HepG2 (cell line): ENCODE results near the gene ZNF669. TPM values are rescaled to one million over a fixed set of nuclear protein-coding genes. Genes with fewer than 3 reads are reported as not detected.
A peak's percentile ranks its signal among the peaks of the same experiment; 100 is the strongest.

Source experiments
- AKNA ChIP-seq: sonication (generic); formaldehyde crosslinking; IDR thresholded peaks from 2 replicates; pipeline ENCODE4 v1.4.0; 2020; ENCODE audit warnings: missing genetic modification reagents, borderline replicate concordance
- MIER2 ChIP-seq: IDR thresholded peaks from 2 replicates; pipeline ENCODE4 v1.6.1; 2016; ENCODE audit warnings: missing biosample characterization, missing genetic modification reagents
- MTA1 ChIP-seq: sonication (generic); formaldehyde crosslinking; IDR thresholded peaks from 2 replicates; pipeline ENCODE4 v1.4.0; 2020; ENCODE audit warnings: missing genetic modification reagents, mild to moderate bottlenecking, borderline replicate concordance
- RERE ChIP-seq: IDR thresholded peaks from 2 replicates; pipeline ENCODE4 v1.6.1; 2016; ENCODE audit warnings: low read depth, missing genetic modification reagents, missing compliant biosample characterization
- ZNF468 ChIP-seq: sonication (generic); formaldehyde crosslinking; IDR thresholded peaks from 2 replicates; pipeline ENCODE4 v1.8.0; 2022; ENCODE audit warnings: mild to moderate bottlenecking, moderate library complexity, missing genetic modification reagents
- ZXDC ChIP-seq: sonication (generic); formaldehyde crosslinking; IDR thresholded peaks from 2 replicates; pipeline ENCODE4 v1.5.0; 2020; ENCODE audit warnings: mild to moderate bottlenecking, missing genetic modification reagents
- polyA plus RNA-seq, 8 experiments: library from polyadenylated mRNA; depleted of rRNA in 3 of 8; stranded (reverse) in 7 of 8; unstranded in 1 of 8; fragments of >200 nt; fragmentation: Illumina TruSeq in 4 of 8; extraction: Trizol in 4 of 8; gene quantifications; 2 replicates each; pipeline versions ENCODE4 v1.2.1 to v1.2.3, GENCODE V29; 2011 to 2016; ENCODE audit warnings: low read depth in 4 of 8, missing spikeins in 1 of 8, mixed read lengths in 1 of 8; ENCODE audit not compliant: insufficient read depth in 1 of 8
- total RNA-seq, 5 experiments: library from RNA; depleted of rRNA; stranded (reverse); fragments of >200 nt; fragmentation: Illumina TruSeq; extraction: Trizol; gene quantifications; 2 replicates each; pipeline ENCODE4 v1.2.3, GENCODE V29; 2016; ENCODE audit warnings: low read depth in 1 of 5
- TF ChIP-seq, protein P1 (sequence below): sonication (generic); formaldehyde crosslinking; IDR thresholded peaks from 2 replicates; pipeline ENCODE4 v1.9.0; 2021; ENCODE audit warnings: mild to moderate bottlenecking, missing genetic modification reagents

ZNF669 gene
- total and polyA plus RNA-seq, 2 of the 13 experiments (the other 11 are each of a cell fraction or from before 2014, with no cell fraction given) = 3.1 to 14.6 TPM

DNA sequence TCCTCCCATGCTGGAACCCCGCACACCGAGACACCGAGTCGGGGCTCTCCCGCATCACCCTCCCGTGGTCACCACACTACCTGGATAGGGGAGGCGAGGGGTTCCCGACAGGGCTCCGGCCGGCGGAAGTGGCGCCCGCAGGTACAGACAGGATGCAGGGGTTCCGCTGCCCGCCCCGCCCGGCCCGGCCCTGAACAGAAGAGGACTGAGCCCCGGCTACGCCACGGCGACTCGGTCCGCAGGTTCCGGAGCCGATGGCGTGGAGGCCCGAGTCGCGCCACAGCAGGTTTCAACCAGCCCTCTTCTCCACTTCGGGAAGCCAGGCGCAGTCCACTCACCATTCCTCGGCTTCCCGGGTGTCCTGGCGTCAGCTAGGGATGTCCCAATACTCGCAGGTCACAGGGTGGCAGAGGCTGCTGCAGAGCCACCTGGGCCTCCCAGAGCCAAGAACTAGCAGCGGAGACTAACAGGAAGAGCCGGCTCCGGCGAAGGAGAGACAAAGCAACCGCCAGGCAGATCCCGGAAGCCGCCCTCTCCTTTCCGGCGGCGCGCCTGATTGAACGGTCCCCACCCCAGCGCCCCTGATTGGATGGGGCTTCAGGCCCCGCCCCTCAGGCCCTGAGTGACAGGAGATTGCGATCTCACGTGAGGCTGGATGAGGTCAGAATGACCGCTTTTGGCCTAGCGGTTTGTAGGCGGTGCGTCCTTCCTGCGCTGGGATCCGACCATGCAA is at the start of gene ZNF669 (continued):
- no peak for TF ChIP-seq AKNA (CRISPR knock-in tag)
- no peak for TF ChIP-seq MTA1 (CRISPR knock-in tag)
- TF ChIP-seq RERE (CRISPR knock-in tag) = 0 out of 2 replicates have a peak, but pooled peaks have one; percentile 34
- TF ChIP-seq, protein P1, sequence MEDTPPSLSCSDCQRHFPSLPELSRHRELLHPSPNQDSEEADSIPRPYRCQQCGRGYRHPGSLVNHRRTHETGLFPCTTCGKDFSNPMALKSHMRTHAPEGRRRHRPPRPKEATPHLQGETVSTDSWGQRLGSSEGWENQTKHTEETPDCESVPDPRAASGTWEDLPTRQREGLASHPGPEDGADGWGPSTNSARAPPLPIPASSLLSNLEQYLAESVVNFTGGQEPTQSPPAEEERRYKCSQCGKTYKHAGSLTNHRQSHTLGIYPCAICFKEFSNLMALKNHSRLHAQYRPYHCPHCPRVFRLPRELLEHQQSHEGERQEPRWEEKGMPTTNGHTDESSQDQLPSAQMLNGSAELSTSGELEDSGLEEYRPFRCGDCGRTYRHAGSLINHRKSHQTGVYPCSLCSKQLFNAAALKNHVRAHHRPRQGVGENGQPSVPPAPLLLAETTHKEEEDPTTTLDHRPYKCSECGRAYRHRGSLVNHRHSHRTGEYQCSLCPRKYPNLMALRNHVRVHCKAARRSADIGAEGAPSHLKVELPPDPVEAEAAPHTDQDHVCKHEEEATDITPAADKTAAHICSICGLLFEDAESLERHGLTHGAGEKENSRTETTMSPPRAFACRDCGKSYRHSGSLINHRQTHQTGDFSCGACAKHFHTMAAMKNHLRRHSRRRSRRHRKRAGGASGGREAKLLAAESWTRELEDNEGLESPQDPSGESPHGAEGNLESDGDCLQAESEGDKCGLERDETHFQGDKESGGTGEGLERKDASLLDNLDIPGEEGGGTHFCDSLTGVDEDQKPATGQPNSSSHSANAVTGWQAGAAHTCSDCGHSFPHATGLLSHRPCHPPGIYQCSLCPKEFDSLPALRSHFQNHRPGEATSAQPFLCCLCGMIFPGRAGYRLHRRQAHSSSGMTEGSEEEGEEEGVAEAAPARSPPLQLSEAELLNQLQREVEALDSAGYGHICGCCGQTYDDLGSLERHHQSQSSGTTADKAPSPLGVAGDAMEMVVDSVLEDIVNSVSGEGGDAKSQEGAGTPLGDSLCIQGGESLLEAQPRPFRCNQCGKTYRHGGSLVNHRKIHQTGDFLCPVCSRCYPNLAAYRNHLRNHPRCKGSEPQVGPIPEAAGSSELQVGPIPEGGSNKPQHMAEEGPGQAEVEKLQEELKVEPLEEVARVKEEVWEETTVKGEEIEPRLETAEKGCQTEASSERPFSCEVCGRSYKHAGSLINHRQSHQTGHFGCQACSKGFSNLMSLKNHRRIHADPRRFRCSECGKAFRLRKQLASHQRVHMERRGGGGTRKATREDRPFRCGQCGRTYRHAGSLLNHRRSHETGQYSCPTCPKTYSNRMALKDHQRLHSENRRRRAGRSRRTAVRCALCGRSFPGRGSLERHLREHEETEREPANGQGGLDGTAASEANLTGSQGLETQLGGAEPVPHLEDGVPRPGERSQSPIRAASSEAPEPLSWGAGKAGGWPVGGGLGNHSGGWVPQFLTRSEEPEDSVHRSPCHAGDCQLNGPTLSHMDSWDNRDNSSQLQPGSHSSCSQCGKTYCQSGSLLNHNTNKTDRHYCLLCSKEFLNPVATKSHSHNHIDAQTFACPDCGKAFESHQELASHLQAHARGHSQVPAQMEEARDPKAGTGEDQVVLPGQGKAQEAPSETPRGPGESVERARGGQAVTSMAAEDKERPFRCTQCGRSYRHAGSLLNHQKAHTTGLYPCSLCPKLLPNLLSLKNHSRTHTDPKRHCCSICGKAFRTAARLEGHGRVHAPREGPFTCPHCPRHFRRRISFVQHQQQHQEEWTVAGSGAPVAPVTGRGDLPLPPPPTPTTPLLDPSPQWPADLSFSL (CRISPR knock-in tag) = no peak
- no peak for TF ChIP-seq ZXDC (CRISPR knock-in tag)
- no peak for TF ChIP-seq ZNF468 (CRISPR knock-in tag)
- TF ChIP-seq MIER2 = peak; percentile 34; the same call in 1 of the 2 replicates
